ENCODE measurements around the gene CDC42BPB. TPM values are rescaled to one million over a fixed set of nuclear protein-coding genes. Genes with fewer than 3 reads are reported as not detected.
A peak's percentile ranks its signal among the peaks of the same experiment; 100 is the strongest.

Gene CDC42BPB
- total and polyA plus RNA-seq, 2 of the 13 experiments (the other 11 are each of a cell fraction or from before 2014, with no cell fraction given): 19.7 to 32.3 TPM

DNA sequence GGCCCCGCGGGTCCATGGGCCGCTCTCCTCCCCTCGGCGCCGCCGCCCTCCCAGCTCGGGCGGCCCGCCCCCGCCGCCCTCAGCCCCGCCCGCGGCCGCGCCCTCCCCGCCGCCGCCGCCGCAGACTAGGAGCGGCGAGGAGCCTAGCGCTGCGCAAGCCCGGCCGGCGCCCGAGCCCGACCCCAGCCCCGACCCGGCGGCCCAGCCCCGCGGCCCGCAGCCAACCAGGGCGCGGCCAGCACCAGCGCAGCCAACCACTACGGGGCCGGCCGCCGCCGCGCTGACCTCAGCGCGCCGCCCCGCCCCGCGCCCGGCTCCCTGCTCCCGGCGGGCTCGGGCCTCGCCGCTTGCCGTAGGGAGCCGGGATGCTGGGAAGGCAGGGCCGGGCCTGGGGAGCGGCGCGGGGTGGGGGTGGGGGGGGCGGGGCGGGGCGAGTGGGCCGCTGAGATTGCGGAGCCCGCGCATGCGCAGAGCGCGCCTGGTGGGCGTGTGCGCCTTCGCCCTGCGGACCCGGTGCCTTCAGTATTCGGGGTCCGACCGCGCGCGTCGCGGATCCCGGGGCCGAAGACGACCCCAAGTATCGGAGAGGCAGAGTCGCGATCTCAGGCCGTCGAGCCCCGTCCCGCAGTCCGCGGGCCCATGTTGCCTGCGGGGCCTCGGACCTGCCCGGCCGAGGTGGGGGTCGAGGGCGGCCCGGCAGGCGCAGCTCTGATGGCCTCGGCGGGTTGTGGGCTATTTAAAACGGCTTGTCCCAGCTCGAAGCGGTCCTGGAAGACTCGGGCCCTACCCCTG, at the start of gene CDC42BPB (continued):
- TF ChIP-seq, protein P1, sequence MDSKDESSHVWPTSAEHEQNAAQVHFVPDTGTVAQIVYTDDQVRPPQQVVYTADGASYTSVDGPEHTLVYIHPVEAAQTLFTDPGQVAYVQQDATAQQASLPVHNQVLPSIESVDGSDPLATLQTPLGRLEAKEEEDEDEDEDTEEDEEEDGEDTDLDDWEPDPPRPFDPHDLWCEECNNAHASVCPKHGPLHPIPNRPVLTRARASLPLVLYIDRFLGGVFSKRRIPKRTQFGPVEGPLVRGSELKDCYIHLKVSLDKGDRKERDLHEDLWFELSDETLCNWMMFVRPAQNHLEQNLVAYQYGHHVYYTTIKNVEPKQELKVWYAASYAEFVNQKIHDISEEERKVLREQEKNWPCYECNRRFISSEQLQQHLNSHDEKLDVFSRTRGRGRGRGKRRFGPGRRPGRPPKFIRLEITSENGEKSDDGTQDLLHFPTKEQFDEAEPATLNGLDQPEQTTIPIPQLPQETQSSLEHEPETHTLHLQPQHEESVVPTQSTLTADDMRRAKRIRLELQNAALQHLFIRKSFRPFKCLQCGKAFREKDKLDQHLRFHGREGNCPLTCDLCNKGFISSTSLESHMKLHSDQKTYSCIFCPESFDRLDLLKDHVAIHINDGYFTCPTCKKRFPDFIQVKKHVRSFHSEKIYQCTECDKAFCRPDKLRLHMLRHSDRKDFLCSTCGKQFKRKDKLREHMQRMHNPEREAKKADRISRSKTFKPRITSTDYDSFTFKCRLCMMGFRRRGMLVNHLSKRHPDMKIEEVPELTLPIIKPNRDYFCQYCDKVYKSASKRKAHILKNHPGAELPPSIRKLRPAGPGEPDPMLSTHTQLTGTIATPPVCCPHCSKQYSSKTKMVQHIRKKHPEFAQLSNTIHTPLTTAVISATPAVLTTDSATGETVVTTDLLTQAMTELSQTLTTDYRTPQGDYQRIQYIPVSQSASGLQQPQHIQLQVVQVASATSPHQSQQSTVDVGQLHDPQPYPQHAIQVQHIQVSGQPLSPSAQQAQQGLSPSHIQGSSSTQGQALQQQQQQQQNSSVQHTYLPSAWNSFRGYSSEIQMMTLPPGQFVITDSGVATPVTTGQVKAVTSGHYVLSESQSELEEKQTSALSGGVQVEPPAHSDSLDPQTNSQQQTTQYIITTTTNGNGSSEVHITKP (CRISPR knock-in tag; IDR thresholded peaks at IDR 0.05; ENCODE audit: low read depth): no peak
- TF ChIP-seq, protein P2, sequence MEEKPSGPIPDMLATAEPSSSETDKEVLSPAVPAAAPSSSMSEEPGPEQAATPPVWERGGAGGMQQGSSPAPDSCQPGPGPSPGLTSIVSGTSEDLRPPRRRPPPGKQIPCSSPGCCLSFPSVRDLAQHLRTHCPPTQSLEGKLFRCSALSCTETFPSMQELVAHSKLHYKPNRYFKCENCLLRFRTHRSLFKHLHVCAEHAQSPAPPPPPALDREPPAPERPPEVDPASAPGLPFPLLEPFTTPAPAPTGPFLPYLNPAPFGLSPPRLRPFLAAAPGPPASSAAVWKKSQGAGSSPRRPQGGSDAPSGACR (CRISPR knock-in tag; IDR thresholded peaks at IDR 0.05): no peak
- TF ChIP-seq, protein P3, sequence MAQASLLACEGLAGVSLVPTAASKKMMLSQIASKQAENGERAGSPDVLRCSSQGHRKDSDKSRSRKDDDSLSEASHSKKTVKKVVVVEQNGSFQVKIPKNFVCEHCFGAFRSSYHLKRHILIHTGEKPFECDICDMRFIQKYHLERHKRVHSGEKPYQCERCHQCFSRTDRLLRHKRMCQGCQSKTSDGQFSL (CRISPR knock-in tag; IDR thresholded peaks at IDR 0.05): no peak
- TF ChIP-seq ZNF75D (CRISPR knock-in tag; IDR thresholded peaks at IDR 0.05; ENCODE audit: borderline replicate concordance) (no peak), FOXA1 (IDR thresholded peaks at IDR 0.05) (no peak), FOXA1 (CRISPR knock-in tag; IDR thresholded peaks at IDR 0.05) (no peak), YEATS4 (CRISPR knock-in tag; IDR thresholded peaks at IDR 0.05; ENCODE audit: borderline replicate concordance) (no peak), RAD51 (IDR thresholded peaks at IDR 0.05; ENCODE audit: borderline replicate concordance) (no peak), RARA (CRISPR knock-in tag; IDR thresholded peaks at IDR 0.05) (no peak), CBX5 (CRISPR knock-in tag; IDR thresholded peaks at IDR 0.05; ENCODE audit: borderline replicate concordance) (0 out of 2 replicates have a peak, but pooled peaks have one; percentile 23), SUZ12 (IDR thresholded peaks at IDR 0.05; ENCODE audit: low read depth, low read length) (no peak), MAFK (conservative IDR thresholded peaks at IDR 0.05 in 1 of 2, IDR thresholded peaks at IDR 0.05 in 1 of 2; ENCODE audit: low read length in 2 of 2) (no peak)
- TF ChIP-seq, protein P4, sequence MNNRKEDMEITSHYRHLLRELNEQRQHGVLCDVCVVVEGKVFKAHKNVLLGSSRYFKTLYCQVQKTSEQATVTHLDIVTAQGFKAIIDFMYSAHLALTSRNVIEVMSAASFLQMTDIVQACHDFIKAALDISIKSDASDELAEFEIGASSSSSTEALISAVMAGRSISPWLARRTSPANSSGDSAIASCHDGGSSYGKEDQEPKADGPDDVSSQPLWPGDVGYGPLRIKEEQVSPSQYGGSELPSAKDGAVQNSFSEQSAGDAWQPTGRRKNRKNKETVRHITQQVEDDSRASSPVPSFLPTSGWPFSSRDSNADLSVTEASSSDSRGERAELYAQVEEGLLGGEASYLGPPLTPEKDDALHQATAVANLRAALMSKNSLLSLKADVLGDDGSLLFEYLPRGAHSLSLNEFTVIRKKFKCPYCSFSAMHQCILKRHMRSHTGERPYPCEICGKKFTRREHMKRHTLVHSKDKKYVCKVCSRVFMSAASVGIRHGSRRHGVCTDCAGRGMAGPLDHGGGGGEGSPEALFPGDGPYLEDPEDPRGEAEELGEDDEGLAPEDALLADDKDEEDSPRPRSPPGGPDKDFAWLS (CRISPR knock-in tag; IDR thresholded peaks at IDR 0.05; ENCODE audit: borderline replicate concordance): no peak
- TF ChIP-seq, protein P5, sequence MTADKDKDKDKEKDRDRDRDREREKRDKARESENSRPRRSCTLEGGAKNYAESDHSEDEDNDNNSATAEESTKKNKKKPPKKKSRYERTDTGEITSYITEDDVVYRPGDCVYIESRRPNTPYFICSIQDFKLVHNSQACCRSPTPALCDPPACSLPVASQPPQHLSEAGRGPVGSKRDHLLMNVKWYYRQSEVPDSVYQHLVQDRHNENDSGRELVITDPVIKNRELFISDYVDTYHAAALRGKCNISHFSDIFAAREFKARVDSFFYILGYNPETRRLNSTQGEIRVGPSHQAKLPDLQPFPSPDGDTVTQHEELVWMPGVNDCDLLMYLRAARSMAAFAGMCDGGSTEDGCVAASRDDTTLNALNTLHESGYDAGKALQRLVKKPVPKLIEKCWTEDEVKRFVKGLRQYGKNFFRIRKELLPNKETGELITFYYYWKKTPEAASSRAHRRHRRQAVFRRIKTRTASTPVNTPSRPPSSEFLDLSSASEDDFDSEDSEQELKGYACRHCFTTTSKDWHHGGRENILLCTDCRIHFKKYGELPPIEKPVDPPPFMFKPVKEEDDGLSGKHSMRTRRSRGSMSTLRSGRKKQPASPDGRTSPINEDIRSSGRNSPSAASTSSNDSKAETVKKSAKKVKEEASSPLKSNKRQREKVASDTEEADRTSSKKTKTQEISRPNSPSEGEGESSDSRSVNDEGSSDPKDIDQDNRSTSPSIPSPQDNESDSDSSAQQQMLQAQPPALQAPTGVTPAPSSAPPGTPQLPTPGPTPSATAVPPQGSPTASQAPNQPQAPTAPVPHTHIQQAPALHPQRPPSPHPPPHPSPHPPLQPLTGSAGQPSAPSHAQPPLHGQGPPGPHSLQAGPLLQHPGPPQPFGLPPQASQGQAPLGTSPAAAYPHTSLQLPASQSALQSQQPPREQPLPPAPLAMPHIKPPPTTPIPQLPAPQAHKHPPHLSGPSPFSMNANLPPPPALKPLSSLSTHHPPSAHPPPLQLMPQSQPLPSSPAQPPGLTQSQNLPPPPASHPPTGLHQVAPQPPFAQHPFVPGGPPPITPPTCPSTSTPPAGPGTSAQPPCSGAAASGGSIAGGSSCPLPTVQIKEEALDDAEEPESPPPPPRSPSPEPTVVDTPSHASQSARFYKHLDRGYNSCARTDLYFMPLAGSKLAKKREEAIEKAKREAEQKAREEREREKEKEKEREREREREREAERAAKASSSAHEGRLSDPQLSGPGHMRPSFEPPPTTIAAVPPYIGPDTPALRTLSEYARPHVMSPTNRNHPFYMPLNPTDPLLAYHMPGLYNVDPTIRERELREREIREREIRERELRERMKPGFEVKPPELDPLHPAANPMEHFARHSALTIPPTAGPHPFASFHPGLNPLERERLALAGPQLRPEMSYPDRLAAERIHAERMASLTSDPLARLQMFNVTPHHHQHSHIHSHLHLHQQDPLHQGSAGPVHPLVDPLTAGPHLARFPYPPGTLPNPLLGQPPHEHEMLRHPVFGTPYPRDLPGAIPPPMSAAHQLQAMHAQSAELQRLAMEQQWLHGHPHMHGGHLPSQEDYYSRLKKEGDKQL (CRISPR knock-in tag; IDR thresholded peaks at IDR 0.05; ENCODE audit: low read depth): no peak
- TF ChIP-seq, protein P6, sequence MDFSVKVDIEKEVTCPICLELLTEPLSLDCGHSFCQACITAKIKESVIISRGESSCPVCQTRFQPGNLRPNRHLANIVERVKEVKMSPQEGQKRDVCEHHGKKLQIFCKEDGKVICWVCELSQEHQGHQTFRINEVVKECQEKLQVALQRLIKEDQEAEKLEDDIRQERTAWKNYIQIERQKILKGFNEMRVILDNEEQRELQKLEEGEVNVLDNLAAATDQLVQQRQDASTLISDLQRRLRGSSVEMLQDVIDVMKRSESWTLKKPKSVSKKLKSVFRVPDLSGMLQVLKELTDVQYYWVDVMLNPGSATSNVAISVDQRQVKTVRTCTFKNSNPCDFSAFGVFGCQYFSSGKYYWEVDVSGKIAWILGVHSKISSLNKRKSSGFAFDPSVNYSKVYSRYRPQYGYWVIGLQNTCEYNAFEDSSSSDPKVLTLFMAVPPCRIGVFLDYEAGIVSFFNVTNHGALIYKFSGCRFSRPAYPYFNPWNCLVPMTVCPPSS (IDR thresholded peaks at IDR 0.05): no peak
